ENCODE results near the gene METTL23.
A peak's percentile ranks its signal among the peaks of the same experiment; 100 is the strongest.
"Not testable (repeated sequence)": the region's sequence is repeated elsewhere in the genome, so short reads cannot be mapped to it uniquely, and the experiment has no call there.

METTL23 gene

GRCh38 chr17:76695059-76695831, 31.4 kb upstream of the METTL23 start:
- no peak for DNase-seq (ENCODE audit: low spot score)

- DNase-seq (ENCODE audit: low spot score) = no peak
These were observed 29.6 kb upstream of the METTL23 start for GRCh38 chr17:76696763-76697701.

GRCh38 chr17:76697702-76698465, 28.8 kb upstream of the METTL23 start:
- DNase-seq (ENCODE audit: low spot score) = no peak

GRCh38 chr17:76698466-76698977, 28.1 kb upstream of the METTL23 start:
- not testable (repeated sequence) for DNase-seq (ENCODE audit: low spot score)

- no peak for DNase-seq (ENCODE audit: low spot score)
These were observed 26.4 kb upstream of the METTL23 start for GRCh38 chr17:76700270-76700616.

- no peak for DNase-seq (ENCODE audit: low spot score)
These were observed 25.8 kb upstream of the METTL23 start for GRCh38 chr17:76700617-76701470.

- no peak for DNase-seq (ENCODE audit: low spot score)
These were observed 25.1 kb upstream of the METTL23 start for GRCh38 chr17:76701471-76701967.

- no peak for DNase-seq (ENCODE audit: low spot score)
These were observed 24.6 kb upstream of the METTL23 start for GRCh38 chr17:76702076-76702475.

GRCh38 chr17:76702941-76703637, 23.6 kb upstream of the METTL23 start:
- no peak for DNase-seq (ENCODE audit: low spot score)

- DNase-seq (ENCODE audit: low spot score) = no peak
These were observed 21.8 kb upstream of the METTL23 start for GRCh38 chr17:76704805-76705204.

GRCh38 chr17:76706817-76707216, 19.8 kb upstream of the METTL23 start:
- DNase-seq (ENCODE audit: low spot score) = no peak

- peak; percentile 84 for DNase-seq (ENCODE audit: low spot score)
These were observed 18.4 kb upstream of the METTL23 start for GRCh38 chr17:76707985-76708807.

- DNase-seq (ENCODE audit: low spot score) = peak; percentile 37
These were observed 17.3 kb upstream of the METTL23 start for GRCh38 chr17:76709077-76709950.

- peak; percentile 38 for DNase-seq (ENCODE audit: low spot score)
These were observed 16.4 kb upstream of the METTL23 start for GRCh38 chr17:76709951-76710862.

- DNase-seq (ENCODE audit: low spot score) = peak; percentile 69
These were observed 15.6 kb upstream of the METTL23 start, which contains the start of gene MXRA7 for GRCh38 chr17:76710863-76711611. Gene MXRA7, minus strand, starts transcription at chr17:76710965. Its CDS starts 19 bp downstream, at chr17:76710946.

GRCh38 chr17:76712321-76712720, 14.3 kb upstream of the METTL23 start:
- not testable (repeated sequence) for DNase-seq (ENCODE audit: low spot score)

Data from globus pallidus (tissue), 1 donor.